ENCODE measurements around the gene CACNA2D3.

The CACNA2D3 gene

GRCh38 chr3:54746722-54747121 is 624.4 kb downstream of the CACNA2D3 start:
- no peak for DNase-seq (ENCODE audit: low read depth)

GRCh38 chr3:54755756-54756155 is 633.4 kb downstream of the CACNA2D3 start:
- DNase-seq (ENCODE audit: low read depth), result no peak

- no peak for DNase-seq (ENCODE audit: low read depth)
These were observed 634.0 kb downstream of the CACNA2D3 start for GRCh38 chr3:54756330-54756731.

GRCh38 chr3:54758461-54758860 is 636.1 kb downstream of the CACNA2D3 start:
- no peak for DNase-seq (ENCODE audit: low read depth)

- DNase-seq (ENCODE audit: low read depth), result no peak
These were observed 636.8 kb downstream of the CACNA2D3 start for GRCh38 chr3:54759166-54759565.

GRCh38 chr3:54760201-54760600 is 637.8 kb downstream of the CACNA2D3 start:
- DNase-seq (ENCODE audit: low read depth), result no peak

GRCh38 chr3:54761637-54762036 is 639.3 kb downstream of the CACNA2D3 start:
- DNase-seq (ENCODE audit: low read depth), result no peak

GRCh38 chr3:54764911-54765310 is 642.6 kb downstream of the CACNA2D3 start:
- no peak for DNase-seq (ENCODE audit: low read depth)

GRCh38 chr3:54771050-54771449 is 648.7 kb downstream of the CACNA2D3 start:
- DNase-seq (ENCODE audit: low read depth), result no peak

GRCh38 chr3:54772051-54772450 is 649.7 kb downstream of the CACNA2D3 start:
- no peak for DNase-seq (ENCODE audit: low read depth)

GRCh38 chr3:54772746-54773145 is 650.4 kb downstream of the CACNA2D3 start:
- no peak for DNase-seq (ENCODE audit: low read depth)

GRCh38 chr3:54773271-54773670 is 650.9 kb downstream of the CACNA2D3 start:
- DNase-seq (ENCODE audit: low read depth), result no peak

- no peak for DNase-seq (ENCODE audit: low read depth)
These were observed 654.2 kb downstream of the CACNA2D3 start for GRCh38 chr3:54776601-54777000.

GRCh38 chr3:54777141-54777540 is 654.8 kb downstream of the CACNA2D3 start:
- no peak for DNase-seq (ENCODE audit: low read depth)

- DNase-seq (ENCODE audit: low read depth), result no peak
These were observed 658.0 kb downstream of the CACNA2D3 start for GRCh38 chr3:54780336-54780735.

GRCh38 chr3:54781728-54782127 is 659.4 kb downstream of the CACNA2D3 start:
- no peak for DNase-seq (ENCODE audit: low read depth)

- no peak for DNase-seq (ENCODE audit: low read depth)
These were observed 661.3 kb downstream of the CACNA2D3 start for GRCh38 chr3:54783611-54784010.

- DNase-seq (ENCODE audit: low read depth), result no peak
These were observed 661.7 kb downstream of the CACNA2D3 start for GRCh38 chr3:54784021-54784420.

GRCh38 chr3:54785976-54786375 is 663.6 kb downstream of the CACNA2D3 start:
- DNase-seq (ENCODE audit: low read depth), result no peak

GRCh38 chr3:54790051-54790450 is 667.7 kb downstream of the CACNA2D3 start:
- DNase-seq (ENCODE audit: low read depth), result no peak

- DNase-seq (ENCODE audit: low read depth), result no peak
These were observed 669.3 kb downstream of the CACNA2D3 start for GRCh38 chr3:54791501-54792156.

GRCh38 chr3:54792584-54792983 is 670.2 kb downstream of the CACNA2D3 start:
- DNase-seq (ENCODE audit: low read depth), result no peak

- no peak for DNase-seq (ENCODE audit: low read depth)
These were observed 670.8 kb downstream of the CACNA2D3 start for GRCh38 chr3:54793171-54793570.

- no peak for DNase-seq (ENCODE audit: low read depth)
These were observed 674.8 kb downstream of the CACNA2D3 start for GRCh38 chr3:54797111-54797510.
